HG02840 (cell line): ENCODE measurements around the gene REEP3.
"Not testable (repeated sequence)": the region's sequence is repeated elsewhere in the genome, so short reads cannot be mapped to it uniquely, and the experiment has no call there.

Experiments
- ATAC-seq: cut with Tn5 transposase; IDR thresholded peaks from one replicate; pipeline ENCODE4 v1.9.1; 2021; ENCODE audit warnings: mild to moderate bottlenecking, moderate library complexity, moderate number of reproducible peaks; ENCODE audit not compliant: unreplicated experiment, low FRiP score

REEP3 gene

GRCh38 chr10:63657761-63658160, 136.6 kb downstream of the REEP3 start:
- ATAC-seq, result no peak

- ATAC-seq, result not testable (repeated sequence)
These were observed 139.7 kb downstream of the REEP3 start for GRCh38 chr10:63660941-63661340.

DNA sequence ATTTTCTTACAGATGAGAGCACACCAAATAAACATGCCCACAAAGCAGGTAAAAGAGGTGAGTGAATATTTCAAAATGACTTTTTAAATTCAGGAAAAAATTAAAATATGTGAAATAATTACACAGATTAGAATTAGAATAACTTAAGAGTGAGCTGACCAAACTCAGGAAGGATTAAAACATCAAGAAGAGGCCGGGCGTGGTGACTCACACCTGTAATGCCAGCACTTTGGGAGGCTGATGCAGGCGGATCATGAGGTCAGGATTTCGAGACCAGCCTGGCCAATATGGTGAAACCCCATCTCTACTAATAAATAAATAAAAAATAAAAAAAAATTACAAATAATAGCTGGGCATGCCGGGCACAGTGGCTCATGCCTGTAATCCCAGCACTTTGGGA, 140.1 kb downstream of the REEP3 start:
- no peak for ATAC-seq

GRCh38 chr10:63664341-63664885, 143.2 kb downstream of the REEP3 start:
- ATAC-seq, result no peak

GRCh38 chr10:63665006-63665580, 143.9 kb downstream of the REEP3 start:
- ATAC-seq, result not testable (repeated sequence)

- no peak for ATAC-seq
These were observed 144.5 kb downstream of the REEP3 start for GRCh38 chr10:63665670-63666134.

GRCh38 chr10:63666836-63667383, 145.7 kb downstream of the REEP3 start:
- ATAC-seq, result no peak

DNA sequence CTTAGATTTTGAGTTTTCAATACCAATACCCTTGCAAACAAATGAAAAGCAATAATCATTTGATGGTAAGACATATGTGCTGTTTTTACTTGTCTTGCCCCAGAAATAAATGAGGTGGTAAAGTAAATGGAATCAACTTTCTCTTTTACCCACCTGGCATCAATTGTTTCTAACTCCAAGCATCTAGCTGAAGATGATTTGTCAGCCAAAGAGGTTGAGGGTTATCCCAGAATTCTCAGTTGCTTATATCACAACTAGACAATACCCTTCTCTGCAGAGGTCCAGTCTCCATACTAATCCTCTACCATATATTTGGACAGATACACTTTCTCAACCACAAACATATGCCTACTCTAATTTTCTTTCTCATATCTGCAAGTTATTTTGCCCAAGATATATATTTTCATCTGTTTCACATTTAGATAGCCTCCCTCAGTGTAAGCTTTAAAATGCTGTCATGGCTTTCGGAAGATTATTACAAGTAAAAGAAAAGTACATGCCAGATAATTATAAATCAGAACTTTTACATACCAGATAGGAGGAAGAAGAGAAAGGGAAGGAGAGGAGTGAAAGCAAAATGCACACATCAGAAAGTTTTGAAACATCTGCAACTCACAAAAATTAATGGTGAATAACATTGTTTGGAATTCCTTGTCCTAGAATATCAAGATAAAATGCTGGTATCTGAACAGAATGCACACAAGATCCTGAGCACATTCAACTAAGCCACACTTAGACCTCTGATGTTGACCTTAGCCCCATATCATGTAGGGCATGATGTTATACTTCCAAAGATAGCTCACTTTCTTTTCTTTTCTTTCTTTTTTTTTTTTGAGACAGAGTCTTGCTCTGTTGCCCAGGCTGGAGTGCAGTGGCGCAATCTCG, 146.6 kb downstream of the REEP3 start:
- no peak for ATAC-seq

DNA sequence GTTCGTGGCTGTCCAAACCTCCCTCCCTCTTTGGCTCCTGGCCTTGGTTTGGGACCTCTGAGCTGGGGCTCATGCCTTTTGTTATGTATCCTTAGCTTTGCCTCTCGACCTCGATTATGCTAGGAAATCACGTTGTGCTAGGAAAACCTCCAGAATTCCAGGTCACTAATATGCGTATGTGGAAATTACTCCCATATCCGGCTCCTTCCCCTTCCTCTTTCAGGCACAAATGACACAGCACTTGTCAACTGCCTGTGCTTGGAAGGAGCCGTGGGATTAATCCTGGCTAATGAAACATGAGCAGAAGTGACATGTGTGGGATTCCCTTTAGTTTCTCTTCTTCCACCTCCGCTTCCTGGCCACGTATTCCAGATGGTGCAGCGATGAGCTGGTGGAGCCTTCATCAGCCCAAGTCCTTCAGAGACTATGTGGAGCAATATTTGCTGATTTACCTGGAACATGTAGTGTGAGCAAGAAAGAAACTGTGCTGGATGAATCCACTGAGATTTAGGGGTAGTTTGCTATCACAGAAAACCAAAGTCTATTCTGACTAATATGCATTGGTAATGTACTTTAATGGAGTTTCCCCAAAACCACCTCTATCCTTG, 149.2 kb downstream of the REEP3 start:
- ATAC-seq, result no peak

- ATAC-seq, result no peak
These were observed 150.2 kb downstream of the REEP3 start for GRCh38 chr10:63671317-63671937.

DNA sequence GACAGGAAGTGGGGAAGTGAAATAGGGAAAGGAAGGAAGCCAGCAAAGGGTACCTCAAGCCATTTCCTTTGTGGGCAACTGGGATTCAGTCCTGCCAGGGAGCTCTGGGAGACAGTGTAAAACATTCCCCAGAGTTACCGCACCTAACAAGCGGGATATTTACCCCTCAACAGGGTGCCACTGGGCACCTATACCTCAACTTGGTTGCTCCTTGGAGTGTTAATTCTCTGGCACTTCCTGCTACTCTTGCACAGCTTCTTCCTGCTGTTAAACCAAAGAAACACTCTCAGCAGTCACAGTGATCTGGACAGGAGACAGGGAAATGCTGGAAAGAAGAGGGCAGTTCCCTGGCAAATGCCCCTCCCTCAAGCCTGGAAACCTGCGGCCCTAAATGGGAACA, 151.3 kb downstream of the REEP3 start:
- no peak for ATAC-seq

- no peak for ATAC-seq
These were observed 152.0 kb downstream of the REEP3 start for GRCh38 chr10:63673246-63673645.

- ATAC-seq, result no peak
These were observed 152.6 kb downstream of the REEP3 start for GRCh38 chr10:63673846-63674245.
